ENCODE measurements around the gene MRE11.

GRCh38 chr11:94469416-94469815, 24.2 kb downstream of the MRE11 start:
- TF ChIP-seq CTCF (optimal IDR thresholded peaks at IDR 0.05 in 1 of 3, IDR thresholded peaks at IDR 0.05 in 1 of 3, conservative IDR thresholded peaks at IDR 0.05 in 1 of 3; ENCODE audit: extremely low read depth in 1 of 3, insufficient read depth in 2 of 3, low read length in 3 of 3) (no peak), EZH2 (IDR thresholded peaks at IDR 0.05; ENCODE audit: low read length) (no peak)
